GM18951 (cell line): ENCODE results near the gene KRT80.

ENCODE experiments used
- POLR2A ChIP-seq: IDR thresholded peaks from 4 replicates; pipeline ENCODE4 v1.6.1; 2011; ENCODE audit warnings: mild to moderate bottlenecking; ENCODE audit not compliant: insufficient read length, insufficient read depth; ENCODE audit errors: extremely low read depth
- in situ Hi-C: fragments of 300-500 bp; cut with MboI; formaldehyde crosslinking; loops from one replicate; pipeline ENCODE4 v1.12.0; 2022; ENCODE audit warnings: low sequenced_read_pairs, mixed read lengths, inconsistent platforms; ENCODE audit not compliant: unreplicated experiment

Gene KRT80

GRCh38 chr12:52167526-52167925 is 24.3 kb downstream of the KRT80 start:
- TF ChIP-seq POLR2A = no peak
- in situ Hi-C loops = no loop called here

- in situ Hi-C loops = no loop called here
- TF ChIP-seq POLR2A = no peak
These were observed 25.1 kb downstream of the KRT80 start for GRCh38 chr12:52166672-52167071.

- in situ Hi-C loops = no loop called here
- TF ChIP-seq POLR2A = no peak
These were observed 26.5 kb downstream of the KRT80 start for GRCh38 chr12:52165096-52165855.

GRCh38 chr12:52164624-52165023 is 27.2 kb downstream of the KRT80 start:
- TF ChIP-seq POLR2A = no peak
- in situ Hi-C loops = no loop called here

GRCh38 chr12:52162981-52163380 is 28.8 kb downstream of the KRT80 start:
- in situ Hi-C loops = no loop called here

GRCh38 chr12:52160200-52160599 is 31.6 kb downstream of the KRT80 start:
- in situ Hi-C loops = no loop called here
- no peak for TF ChIP-seq POLR2A

More at GRCh38 chr12:52162981-52163380, 28.8 kb downstream of the KRT80 start:
- no peak for TF ChIP-seq POLR2A

- in situ Hi-C loops = no loop called here
- no peak for TF ChIP-seq POLR2A
These were observed 34.2 kb downstream of the KRT80 start for GRCh38 chr12:52157566-52158150.

GRCh38 chr12:52156757-52157565 is 34.9 kb downstream of the KRT80 start:
- in situ Hi-C loops = no loop called here
- TF ChIP-seq POLR2A = no peak

GRCh38 chr12:52156311-52156710 is 35.5 kb downstream of the KRT80 start:
- no peak for TF ChIP-seq POLR2A
- in situ Hi-C loops = no loop called here

GRCh38 chr12:52155048-52155868 is 36.6 kb downstream of the KRT80 start:
- TF ChIP-seq POLR2A = no peak
- in situ Hi-C loops = no loop called here

GRCh38 chr12:52152905-52153317 is 38.9 kb downstream of the KRT80 start:
- in situ Hi-C loops = no loop called here
- no peak for TF ChIP-seq POLR2A

GRCh38 chr12:52151837-52152783 is 39.7 kb downstream of the KRT80 start:
- in situ Hi-C loops = no loop called here
- TF ChIP-seq POLR2A = no peak

GRCh38 chr12:52151153-52151836 is 40.5 kb downstream of the KRT80 start:
- in situ Hi-C loops = no loop called here

More at GRCh38 chr12:52151153-52151836, 40.5 kb downstream of the KRT80 start:
- TF ChIP-seq POLR2A = no peak
